CD8-positive, alpha-beta memory T cell (primary cell): ENCODE measurements around the gene GNAL. TPM values are rescaled to one million over a fixed set of nuclear protein-coding genes. Genes with fewer than 3 reads are reported as not detected.
"Not testable (repeated sequence)": the region's sequence is repeated elsewhere in the genome, so short reads cannot be mapped to it uniquely, and the experiment has no call there.

Experiments
- CTCF ChIA-PET: fragments of 350-600 bp; sonication (Branson Sonifier 250); formaldehyde crosslinking; loops from one replicate; lab custom pipeline; 2021; ENCODE audit warnings: antibody characterized with exemption; lab: Charles Lee
- POLR2A ChIA-PET: fragments of 350-600 bp; sonication (Branson Sonifier 250); formaldehyde crosslinking; loops from one replicate; lab custom pipeline; 2021; ENCODE audit warnings: antibody characterized with exemption; lab: Charles Lee
- DNase-seq, 5 donors: peaks; one replicate each; pipeline versions ENCODE4 v3.0.0 to v3.0.0-alpha.2; 2020 to 2022; ENCODE audit warnings: mixed read lengths in 1 of 5
- H3K27ac ChIP-seq: one replicate; pipeline ENCODE4 v1.7.0; 2013; ENCODE audit warnings: low read depth, mild to moderate bottlenecking, low read length, moderate library complexity
- H3K27me3 ChIP-seq: 2 replicates; pipeline ENCODE4 v1.7.0; 2013; ENCODE audit warnings: low read length, mild to moderate bottlenecking; ENCODE audit not compliant: insufficient read depth, poor library complexity, severe bottlenecking
- H3K36me3 ChIP-seq: 2 replicates; pipeline ENCODE4 v1.7.0; 2013; ENCODE audit warnings: mild to moderate bottlenecking, low read length, moderate library complexity; ENCODE audit not compliant: insufficient read depth
- H3K4me1 ChIP-seq: 2 replicates; pipeline ENCODE4 v1.7.0; 2013; ENCODE audit warnings: mild to moderate bottlenecking, low read length, moderate library complexity; ENCODE audit not compliant: insufficient read depth
- H3K4me3 ChIP-seq: 2 replicates; pipeline ENCODE4 v1.7.0; 2013; ENCODE audit warnings: mild to moderate bottlenecking, low read length
- H3K9me3 ChIP-seq: 2 replicates; pipeline ENCODE4 v1.7.0; 2013; ENCODE audit warnings: mild to moderate bottlenecking, low read length
- H3K27ac Mint-ChIP-seq, 8 donors: one replicate each; pipeline ENCODE4 v1.8.0; 2020 to 2021; ENCODE audit warnings: mixed read lengths in 8 of 8, mild to moderate bottlenecking in 6 of 8, inconsistent platforms in 3 of 8, moderate library complexity in 3 of 8
- H3K27me3 Mint-ChIP-seq, 2 donors: one replicate each; pipeline ENCODE4 v1.8.0; 2020 to 2021; ENCODE audit warnings: mixed read lengths in 2 of 2, mild to moderate bottlenecking in 1 of 2, moderate library complexity in 1 of 2
- H3K36me3 Mint-ChIP-seq, 3 donors: one replicate each; pipeline ENCODE4 v1.8.0; 2020 to 2021; ENCODE audit warnings: mixed read lengths in 3 of 3, inconsistent platforms in 1 of 3, mild to moderate bottlenecking in 1 of 3
- H3K4me1 Mint-ChIP-seq, 3 donors: one replicate each; pipeline ENCODE4 v1.8.0; 2020 to 2021; ENCODE audit warnings: mixed read lengths in 3 of 3, inconsistent platforms in 1 of 3, mild to moderate bottlenecking in 1 of 3
- H3K4me3 Mint-ChIP-seq, 7 donors: one replicate each; pipeline ENCODE4 v1.8.0; 2020 to 2021; ENCODE audit warnings: mixed read lengths in 7 of 7, mild to moderate bottlenecking in 6 of 7, moderate library complexity in 4 of 7, inconsistent platforms in 2 of 7
- H3K9me3 Mint-ChIP-seq, 5 donors: one replicate each; pipeline ENCODE4 v1.8.0; 2020 to 2022; ENCODE audit warnings: mixed read lengths in 5 of 5, mild to moderate bottlenecking in 3 of 5, moderate library complexity in 2 of 5, inconsistent platforms in 1 of 5
- polyA plus RNA-seq: library from polyadenylated mRNA; unstranded; fragments of 300-500 nt; fragmentation: Illumina TruSeq; gene quantifications from one replicate; pipeline ENCODE4 v1.2.3, GENCODE V29; 2021
- total RNA-seq, 2 experiments: library from RNA; stranded (reverse); gene quantifications; one replicate each; pipeline ENCODE4 v1.2.3, GENCODE V29; 2021

GNAL gene
- total and polyA plus RNA-seq, 3 experiments from 2014 or later = 0.04 to 0.38 TPM; not detected in 1

DNA sequence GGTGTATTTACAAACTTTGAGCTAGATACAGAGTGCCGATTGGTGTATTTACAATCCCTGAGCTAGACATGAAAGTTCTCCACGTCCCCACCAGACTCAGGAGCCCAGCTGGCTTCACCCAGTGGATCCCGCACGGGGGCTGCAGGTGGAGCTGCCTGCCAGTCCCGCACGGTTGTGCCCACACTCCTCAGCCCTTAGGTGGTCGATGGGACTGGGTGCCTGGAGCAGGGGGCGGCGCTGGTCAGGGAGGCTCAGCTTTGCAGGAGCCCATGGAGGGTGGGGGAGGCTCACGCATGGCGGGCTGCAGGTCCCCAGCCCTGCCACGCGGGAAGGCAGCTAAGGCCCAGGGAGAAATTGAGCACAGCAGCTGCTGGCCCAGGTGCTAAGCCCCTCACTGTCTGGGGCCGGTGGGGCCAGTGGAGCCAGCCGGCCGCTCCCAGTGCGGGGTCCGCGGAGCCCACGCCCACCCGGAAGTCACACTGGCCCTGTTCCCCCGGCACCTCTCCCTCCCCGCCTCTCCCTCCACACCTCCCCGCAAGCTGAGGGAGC, 27.8 kb downstream of the GNAL start:
- H3K27ac ChIP-seq, H3K36me3 Mint-ChIP-seq, H3K4me3 Mint-ChIP-seq, DNase-seq, H3K36me3 ChIP-seq, H3K4me1 ChIP-seq, POLR2A ChIA-PET, H3K4me1 Mint-ChIP-seq, H3K27ac Mint-ChIP-seq, H3K4me3 ChIP-seq, H3K9me3 ChIP-seq, H3K9me3 Mint-ChIP-seq, H3K27me3 ChIP-seq: not testable (repeated sequence)
- peaks cover 12 to 38% of the 10 kb centered on the region in 2 donors for H3K27me3 Mint-ChIP-seq
- CTCF ChIA-PET = interaction anchor here (1.2 kb wide), 1 partner anchor 16 kb away, joined by 3 read pairs; no protein-coding TSS in a partner anchor

GRCh38 chr18:11719050-11719449, 30.0 kb downstream of the GNAL start:
- ChIA-PET POLR2A (no interaction called here), CTCF (no interaction called here)
- Histone ChIP-seq H3K27ac (no peak overlapping the region), H3K9me3 (no peaks in the 10 kb centered on the region), H3K27me3 (no peaks in the 10 kb centered on the region), H3K4me3 (no peak overlapping the region), H3K4me1 (no peaks in the 10 kb centered on the region), H3K36me3 (no peaks in the 10 kb centered on the region)
- H3K36me3 Mint-ChIP-seq = no peaks in the 10 kb centered on the region
- H3K4me1 Mint-ChIP-seq = no peaks in the 10 kb centered on the region
- no peak for DNase-seq
- H3K4me3 Mint-ChIP-seq = no peak overlapping the region
- peaks cover 5 to 17% of the 10 kb centered on the region in 2 donors for H3K27me3 Mint-ChIP-seq
- peaks cover 0 to 2% (median 0%) of the 10 kb centered on the region in 5 donors for H3K9me3 Mint-ChIP-seq
- H3K27ac Mint-ChIP-seq = peak overlapping the region in 1 of 8 donors; percentile 17

GRCh38 chr18:11719621-11720020, 30.6 kb downstream of the GNAL start:
- H3K36me3 ChIP-seq = no peaks in the 10 kb centered on the region
- Mint-ChIP-seq H3K27ac (no peak overlapping the region), H3K4me1 (no peaks in the 10 kb centered on the region), H3K27me3 (peaks cover 4 to 12% of the 10 kb centered on the region in 2 donors), H3K4me3 (no peak overlapping the region), H3K9me3 (peaks cover 0 to 2% (median 0%) of the 10 kb centered on the region in 5 donors), H3K36me3 (no peaks in the 10 kb centered on the region)
- CTCF ChIA-PET = no interaction called here
- no peaks in the 10 kb centered on the region for H3K9me3 ChIP-seq
- H3K27ac ChIP-seq = no peak overlapping the region
- H3K4me3 ChIP-seq = no peak overlapping the region
- no peaks in the 10 kb centered on the region for H3K27me3 ChIP-seq
- no peak for DNase-seq
- H3K4me1 ChIP-seq = no peaks in the 10 kb centered on the region
- POLR2A ChIA-PET = no interaction called here

GRCh38 chr18:11721720-11722119, 32.7 kb downstream of the GNAL start:
- Mint-ChIP-seq H3K4me1 (no peaks in the 10 kb centered on the region), H3K9me3 (peaks cover 0 to 1% (median 0%) of the 10 kb centered on the region in 5 donors), H3K27me3 (no peaks in the 10 kb centered on the region), H3K4me3 (no peak overlapping the region), H3K36me3 (no peaks in the 10 kb centered on the region), H3K27ac (no peak overlapping the region)
- ChIA-PET CTCF (no interaction called here), POLR2A (no interaction called here)
- no peak overlapping the region for H3K4me3 ChIP-seq
- no peaks in the 10 kb centered on the region for H3K9me3 ChIP-seq
- DNase-seq = no peak
- H3K4me1 ChIP-seq = no peaks in the 10 kb centered on the region
- H3K36me3 ChIP-seq = no peaks in the 10 kb centered on the region
- no peak overlapping the region for H3K27ac ChIP-seq
- no peaks in the 10 kb centered on the region for H3K27me3 ChIP-seq

- no peaks in the 10 kb centered on the region for H3K27me3 ChIP-seq
- H3K27ac Mint-ChIP-seq = no peak overlapping the region
- DNase-seq = no peak
- ChIA-PET POLR2A (no interaction called here), CTCF (interaction anchor here (1.3 kb wide), 1 partner anchor 313 kb away, joined by 3 read pairs; no protein-coding TSS in a partner anchor)
- no peaks in the 10 kb centered on the region for H3K36me3 Mint-ChIP-seq
- no peaks in the 10 kb centered on the region for H3K36me3 ChIP-seq
- H3K9me3 Mint-ChIP-seq = peaks cover 0 to 1% (median 0%) of the 10 kb centered on the region in 5 donors
- no peak overlapping the region for H3K4me3 ChIP-seq
- H3K4me1 ChIP-seq = no peaks in the 10 kb centered on the region
- no peak overlapping the region for H3K27ac ChIP-seq
- no peaks in the 10 kb centered on the region for H3K4me1 Mint-ChIP-seq
- peaks cover 0 to 6% of the 10 kb centered on the region in 2 donors for H3K27me3 Mint-ChIP-seq
- H3K9me3 ChIP-seq = no peaks in the 10 kb centered on the region
- H3K4me3 Mint-ChIP-seq = no peak overlapping the region
Observed at GRCh38 chr18:11724781-11725180, 35.7 kb downstream of the GNAL start.

- ChIA-PET POLR2A (no interaction called here), CTCF (no interaction called here)
- H3K4me1 ChIP-seq = no peaks in the 10 kb centered on the region
- DNase-seq = no peak
- H3K4me3 ChIP-seq = no peak overlapping the region
- Mint-ChIP-seq H3K27me3 (peaks cover 6 to 8% of the 10 kb centered on the region in 2 donors), H3K27ac (no peak overlapping the region), H3K4me3 (no peak overlapping the region), H3K36me3 (no peaks in the 10 kb centered on the region), H3K9me3 (peaks cover 0 to 1% (median 0%) of the 10 kb centered on the region in 5 donors), H3K4me1 (no peaks in the 10 kb centered on the region)
- H3K27ac ChIP-seq = no peak overlapping the region
- H3K9me3 ChIP-seq = no peaks in the 10 kb centered on the region
- H3K27me3 ChIP-seq = no peaks in the 10 kb centered on the region
- H3K36me3 ChIP-seq = no peaks in the 10 kb centered on the region
Observed at GRCh38 chr18:11726556-11726955, 37.5 kb downstream of the GNAL start.

DNA sequence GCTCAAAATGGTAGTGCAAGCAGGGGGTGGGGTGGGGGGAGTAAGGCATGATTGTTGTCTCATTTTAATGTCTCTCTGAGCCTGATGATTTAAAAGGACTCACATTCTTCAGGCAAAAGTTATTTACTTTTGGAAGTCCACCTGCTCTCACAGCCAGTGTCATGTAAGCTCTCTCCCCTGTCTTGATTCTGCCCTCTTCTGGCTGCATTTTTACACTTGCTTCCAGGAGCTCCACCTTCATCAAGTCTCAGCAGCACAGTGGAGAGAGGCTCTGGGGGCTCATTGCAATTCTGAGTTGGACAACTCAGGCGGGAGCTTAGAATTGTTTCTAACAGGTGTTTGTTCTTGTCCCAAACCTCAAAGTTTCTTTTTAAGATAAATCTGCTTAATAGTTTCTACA, 39.2 kb downstream of the GNAL start:
- H3K36me3 ChIP-seq = no peaks in the 10 kb centered on the region
- H3K4me3 Mint-ChIP-seq = no peak overlapping the region
- CTCF ChIA-PET = interaction anchor here (0.7 kb wide), 1 partner anchor 12 kb away, joined by 3 read pairs; no protein-coding TSS in a partner anchor
- H3K27ac ChIP-seq = no peak overlapping the region
- H3K4me3 ChIP-seq = no peak overlapping the region
- H3K27me3 Mint-ChIP-seq = peaks cover 11 to 23% of the 10 kb centered on the region in 2 donors
- H3K9me3 ChIP-seq = no peaks in the 10 kb centered on the region
- no peak for DNase-seq
- H3K4me1 Mint-ChIP-seq = peaks cover 3 to 5% (median 4%) of the 10 kb centered on the region in 3 donors
- POLR2A ChIA-PET = no interaction called here
- no peak overlapping the region for H3K27ac Mint-ChIP-seq
- no peaks in the 10 kb centered on the region for H3K36me3 Mint-ChIP-seq
- peaks cover 0 to 1% (median 0%) of the 10 kb centered on the region in 5 donors for H3K9me3 Mint-ChIP-seq
- peaks cover 11% of the 10 kb centered on the region for H3K27me3 ChIP-seq
- H3K4me1 ChIP-seq = no peaks in the 10 kb centered on the region

DNA sequence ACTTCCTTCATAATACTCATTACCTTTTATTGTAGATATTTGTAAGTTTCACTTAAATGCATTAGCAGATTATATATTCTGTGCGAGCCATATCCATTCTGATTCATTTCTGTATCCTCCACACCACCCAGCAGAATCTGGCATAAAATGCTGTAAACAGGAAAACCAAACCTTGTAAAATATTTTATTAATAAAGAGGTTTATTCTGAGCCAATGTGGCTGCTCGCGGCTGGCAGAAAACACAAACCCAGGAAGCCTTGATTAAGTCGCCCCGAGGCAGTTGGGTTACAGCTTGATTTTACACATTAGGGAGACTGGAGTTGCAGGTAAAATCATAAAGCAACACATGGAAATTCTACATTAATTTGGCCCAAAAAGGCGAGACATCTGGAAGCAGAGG, 40.5 kb downstream of the GNAL start:
- no peaks in the 10 kb centered on the region for H3K36me3 Mint-ChIP-seq
- Histone ChIP-seq H3K4me3 (no peak overlapping the region), H3K9me3 (no peaks in the 10 kb centered on the region), H3K27ac (no peak overlapping the region), H3K4me1 (no peaks in the 10 kb centered on the region), H3K36me3 (no peaks in the 10 kb centered on the region), H3K27me3 (peaks cover 11% of the 10 kb centered on the region)
- ChIA-PET POLR2A (no interaction called here), CTCF (no interaction called here)
- H3K27me3 Mint-ChIP-seq = peaks cover 15 to 26% of the 10 kb centered on the region in 2 donors
- no peak for DNase-seq
- no peak overlapping the region for H3K4me3 Mint-ChIP-seq
- peaks cover 0 to 1% (median 0%) of the 10 kb centered on the region in 5 donors for H3K9me3 Mint-ChIP-seq
- H3K27ac Mint-ChIP-seq = no peak overlapping the region
- peaks cover 3 to 5% (median 4%) of the 10 kb centered on the region in 3 donors for H3K4me1 Mint-ChIP-seq
